GM13977 (cell line): Measurements from ENCODE around the gene ZNF592.

Source experiments
- DNase-seq: peaks from one replicate; pipeline ENCODE4 v3.0.0; 2012; ENCODE audit warnings: low spot score
- CTCF ChIP-seq: IDR thresholded peaks from 2 replicates; pipeline ENCODE4 v1.5.1; 2012; ENCODE audit warnings: mild to moderate bottlenecking, control low read depth; ENCODE audit not compliant: insufficient read depth; ENCODE audit errors: extremely low read depth, missing control alignments
- in situ Hi-C: fragments of 300-500 bp; cut with MboI; formaldehyde crosslinking; loops from one replicate; pipeline ENCODE4 v1.12.0; 2022; ENCODE audit warnings: low sequenced_read_pairs, low pct_unique_long_range_greater_than_20kb, mixed read lengths, inconsistent platforms; ENCODE audit not compliant: unreplicated experiment

The ZNF592 gene

GRCh38 chr15:84793431-84794161 is 45.2 kb downstream of the ZNF592 start:
- in situ Hi-C loops: no loop called here
- no peak for DNase-seq
- no peak for TF ChIP-seq CTCF

GRCh38 chr15:84794162-84794547 is 45.8 kb downstream of the ZNF592 start:
- no peak for DNase-seq
- in situ Hi-C loops: no loop called here
- TF ChIP-seq CTCF: no peak

- TF ChIP-seq CTCF: no peak
- in situ Hi-C loops: no loop called here
- DNase-seq: no peak
These were observed 46.8 kb downstream of the ZNF592 start for GRCh38 chr15:84795186-84795585.

GRCh38 chr15:84797212-84797611 is 48.8 kb downstream of the ZNF592 start:
- TF ChIP-seq CTCF: no peak
- DNase-seq: no peak
- in situ Hi-C loops: no loop called here

GRCh38 chr15:84797801-84798200 is 49.4 kb downstream of the ZNF592 start:
- TF ChIP-seq CTCF: no peak
- no peak for DNase-seq
- in situ Hi-C loops: no loop called here

- in situ Hi-C loops: no loop called here
- no peak for TF ChIP-seq CTCF
- no peak for DNase-seq
These were observed 50.1 kb downstream of the ZNF592 start for GRCh38 chr15:84798436-84798946.
